HG03039 (cell line): Measurements from ENCODE around the gene CCDC197.
A peak's percentile ranks its signal among the peaks of the same experiment; 100 is the strongest.

ENCODE experiments used
- ATAC-seq: cut with Tn5 transposase; IDR thresholded peaks from one replicate; pipeline ENCODE4 v1.9.1; 2021; ENCODE audit warnings: mild to moderate bottlenecking, moderate library complexity; ENCODE audit not compliant: unreplicated experiment

CCDC197 gene

DNA sequence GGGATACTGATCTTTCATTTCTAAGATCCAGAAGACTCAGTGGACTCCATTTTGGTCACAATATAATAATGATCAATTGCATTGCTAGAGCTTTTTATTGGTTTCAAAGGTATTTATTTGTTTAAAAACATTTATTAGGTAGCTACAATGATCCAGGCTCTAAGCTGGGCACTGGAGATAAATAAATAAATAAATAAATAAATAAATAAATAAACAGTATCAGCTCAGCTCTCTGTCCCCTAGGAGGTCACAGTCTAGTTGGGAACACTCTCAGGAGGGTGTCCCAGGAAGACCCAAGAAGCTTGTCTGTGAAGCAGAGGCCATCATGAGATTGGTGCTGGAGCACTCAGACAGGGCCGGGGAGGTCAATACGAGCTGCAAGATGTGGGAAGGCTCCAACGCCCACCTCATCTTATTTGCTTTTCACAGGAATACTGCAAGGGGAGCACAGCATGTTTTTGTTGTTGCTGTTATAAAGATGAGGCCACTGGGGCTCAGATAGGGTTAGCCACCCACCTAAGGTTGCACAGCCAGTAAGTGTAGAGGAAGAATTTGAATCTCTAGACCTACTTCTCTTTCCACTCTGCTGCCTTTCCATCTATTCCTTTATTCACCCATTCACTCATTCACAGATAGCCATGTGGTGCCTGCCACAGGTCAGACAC lies 36.2 kb upstream of the CCDC197 start:
- ATAC-seq: no peak

DNA sequence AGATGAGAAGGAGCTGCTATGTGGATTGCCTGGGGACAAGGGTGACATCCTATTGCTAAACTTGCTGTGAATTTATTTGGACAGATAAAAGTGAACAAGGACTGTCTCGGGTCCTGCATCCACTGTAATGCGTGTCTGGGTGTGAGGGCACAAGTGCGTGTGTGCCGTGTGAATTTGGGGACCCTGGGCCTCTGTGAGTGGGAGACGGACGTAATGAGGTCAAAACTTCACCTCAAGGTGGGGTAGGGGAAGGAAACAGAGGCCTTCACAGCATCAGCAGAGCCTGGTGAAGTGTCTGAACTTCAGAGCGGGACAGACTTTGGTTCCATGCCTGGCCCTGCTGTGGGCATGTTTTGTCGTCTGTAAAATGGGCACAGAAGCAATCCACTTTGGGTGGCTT lies 35.5 kb upstream of the CCDC197 start:
- ATAC-seq: no peak

DNA sequence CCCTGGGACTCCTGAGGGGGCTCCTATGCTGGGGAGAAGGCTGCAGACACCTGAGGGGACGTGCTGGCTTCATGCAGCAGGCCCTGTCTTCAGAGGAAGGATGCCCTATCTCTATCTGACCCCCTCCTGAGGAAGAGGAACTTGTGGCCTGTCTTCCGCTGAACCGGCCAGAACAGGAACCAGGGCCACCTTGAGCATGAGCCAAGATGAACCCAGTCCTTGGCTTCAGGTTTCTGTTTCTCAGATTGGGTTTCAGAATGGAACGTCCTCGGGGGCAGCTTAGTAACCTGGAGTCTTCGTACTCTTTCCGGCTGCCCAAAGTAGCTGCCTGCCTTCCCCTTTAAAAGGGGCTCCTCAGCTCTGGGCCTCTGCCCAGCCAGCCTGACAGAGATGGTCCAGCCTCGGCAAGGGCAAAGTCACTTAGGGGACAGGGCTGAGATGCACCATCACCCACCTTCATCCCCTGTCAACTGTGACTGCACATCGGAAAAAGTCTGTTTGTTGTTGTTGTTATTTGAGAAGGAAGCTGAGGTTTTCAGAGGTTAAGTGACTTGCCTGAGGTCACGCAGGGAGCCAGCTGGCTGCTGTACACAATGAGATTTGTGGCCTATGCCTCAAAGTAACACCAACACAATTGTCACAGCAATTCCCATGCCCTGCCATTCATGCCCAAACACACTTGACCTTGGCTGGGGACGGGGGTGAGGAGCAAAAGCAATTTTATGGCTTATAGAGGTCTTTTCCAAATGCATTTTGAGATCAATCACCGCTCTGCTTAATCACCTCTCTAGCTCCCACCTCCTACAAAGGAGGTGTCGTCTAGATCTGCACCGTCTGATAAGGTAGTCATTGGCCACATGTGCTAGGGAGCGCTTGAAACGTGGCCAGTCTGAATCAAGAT lies 34.1 kb upstream of the CCDC197 start:
- peak; percentile 36 for ATAC-seq

DNA sequence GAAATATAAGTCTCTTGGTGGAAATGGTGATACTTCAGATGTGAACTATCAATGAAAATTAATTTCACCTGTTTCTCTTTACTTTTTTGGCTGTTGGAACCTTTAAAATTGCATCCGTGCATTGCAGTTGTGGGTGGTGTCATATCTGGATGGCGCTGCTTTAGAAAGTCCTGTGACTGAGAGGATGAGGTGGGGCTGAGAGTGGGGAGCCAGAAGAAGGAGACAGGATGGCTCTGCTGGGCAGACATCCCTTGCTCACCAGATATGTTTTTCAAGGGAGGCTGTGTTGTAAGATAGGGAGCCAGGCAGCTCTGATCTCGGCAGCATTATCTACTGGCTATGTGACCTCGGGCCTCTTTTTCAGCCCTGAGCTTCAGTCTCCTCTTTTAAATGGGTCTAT lies 33.4 kb upstream of the CCDC197 start:
- no peak for ATAC-seq

DNA sequence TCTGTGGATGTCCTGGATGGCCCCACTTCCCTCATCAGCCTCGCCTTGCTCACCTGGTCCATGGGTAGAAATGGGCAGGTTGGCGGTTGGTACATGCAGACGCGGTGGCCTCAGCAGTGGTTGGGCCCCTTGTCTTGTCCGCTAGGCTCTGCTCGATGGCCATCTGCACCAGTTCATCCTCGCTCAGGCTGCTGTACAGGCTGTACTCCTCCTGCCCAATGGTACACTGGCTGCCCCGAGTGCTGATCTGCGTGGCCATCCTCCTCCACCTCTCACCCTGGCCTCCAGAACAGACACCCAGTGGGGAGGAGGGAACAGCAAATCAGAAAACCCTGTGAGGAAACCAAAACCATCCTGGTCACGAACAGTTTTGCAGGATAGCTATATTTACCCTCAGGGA lies 32.8 kb upstream of the CCDC197 start:
- no peak for ATAC-seq

DNA sequence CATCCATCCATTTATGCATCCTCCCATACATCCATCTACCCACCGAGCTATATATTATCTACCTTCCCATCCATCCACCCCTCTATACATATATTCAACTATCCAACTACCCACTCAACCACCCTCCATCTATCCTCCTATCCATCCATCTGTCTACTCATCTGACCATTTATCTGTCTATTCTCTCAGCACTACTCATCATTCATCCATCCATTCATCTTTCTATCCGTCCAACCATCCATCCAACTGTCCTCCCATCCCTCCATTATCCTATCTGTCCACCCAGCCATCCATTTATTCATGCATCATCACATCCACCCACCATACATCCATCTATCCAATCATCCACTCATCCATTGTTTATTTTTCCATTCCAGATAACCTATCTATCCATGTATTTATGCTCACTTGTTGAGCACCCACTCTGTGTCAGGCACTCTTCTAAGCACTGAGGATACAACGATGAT lies 32.2 kb upstream of the CCDC197 start:
- no peak for ATAC-seq

DNA sequence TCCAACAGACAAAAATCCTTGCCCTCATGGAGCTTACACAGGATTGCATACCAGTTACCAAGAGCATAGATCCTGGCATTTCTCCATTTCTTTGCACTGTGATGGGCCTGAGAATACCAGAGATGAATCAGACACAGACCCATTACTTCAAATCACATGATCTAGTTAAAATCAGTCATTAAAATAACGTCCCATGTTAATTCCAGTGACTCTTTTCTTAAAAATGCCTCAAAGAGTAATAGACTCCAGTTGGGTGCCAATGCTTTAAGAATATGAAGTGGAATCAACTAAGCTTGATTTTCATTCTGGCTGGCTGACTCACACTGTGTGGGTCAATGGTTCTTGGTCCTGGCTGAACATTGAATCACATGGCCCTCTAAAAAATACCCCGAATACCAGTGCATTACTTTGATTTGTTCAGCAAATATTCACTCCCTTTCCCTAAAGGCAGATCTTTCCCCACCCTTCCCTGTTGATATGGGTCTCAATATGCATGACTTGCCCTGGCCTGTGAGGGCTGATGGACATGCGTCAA lies 31.7 kb upstream of the CCDC197 start:
- no peak for ATAC-seq

DNA sequence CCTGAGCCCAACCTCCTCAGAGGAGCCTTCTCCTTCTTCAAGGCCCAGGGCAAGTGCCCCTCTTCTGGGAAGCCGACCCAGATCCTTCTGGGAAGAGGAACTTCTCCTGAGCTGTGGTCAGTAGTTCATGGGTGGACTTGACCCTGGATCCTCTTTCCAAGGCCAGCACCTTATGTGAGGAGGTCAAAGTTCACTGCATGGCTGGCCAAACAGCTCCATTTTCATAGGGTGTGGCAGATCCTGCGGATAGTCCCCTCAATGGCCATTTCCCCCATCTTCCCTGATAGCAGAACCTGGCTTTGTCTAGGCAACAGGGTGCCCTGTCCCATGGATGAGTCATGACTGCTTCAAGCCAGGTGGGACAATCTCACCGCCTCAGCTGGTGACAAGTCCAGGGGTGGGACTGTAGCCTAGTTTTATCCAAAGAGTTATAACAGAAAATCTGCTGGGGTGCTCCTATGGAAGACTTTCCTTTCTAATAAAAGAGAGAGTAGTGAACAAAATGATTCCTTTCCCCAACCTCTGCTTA lies 31.1 kb upstream of the CCDC197 start:
- no peak for ATAC-seq

DNA sequence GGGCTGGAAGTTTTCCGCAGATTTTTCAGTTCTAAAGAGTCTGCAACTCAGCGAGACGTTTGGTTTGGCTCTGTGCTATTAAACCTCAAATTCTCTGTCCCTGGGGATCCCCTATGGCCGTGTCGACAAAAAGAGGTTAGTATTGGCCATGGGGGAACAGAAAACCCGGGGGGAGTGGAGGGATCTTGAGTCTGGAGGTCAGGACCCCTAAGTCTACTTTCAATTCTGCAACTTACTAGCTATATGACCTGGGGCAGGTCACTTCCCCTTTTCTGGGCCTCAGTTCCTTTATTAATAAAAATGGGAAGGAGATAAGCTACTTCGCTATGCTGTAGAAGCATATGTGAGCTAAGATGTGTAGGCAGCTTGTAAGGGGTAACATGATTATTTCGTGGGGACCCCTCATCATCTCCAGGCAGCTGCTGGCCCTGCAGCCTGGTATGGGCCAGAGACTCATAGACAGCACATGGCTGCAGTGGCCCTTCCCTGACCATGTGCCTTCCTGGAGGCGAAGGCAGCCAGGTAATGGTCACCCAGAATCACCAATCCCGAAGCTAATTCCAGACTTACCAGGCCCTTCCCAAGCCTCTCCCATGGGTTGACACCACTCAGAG lies 29.4 kb upstream of the CCDC197 start:
- ATAC-seq: peak; percentile 27

DNA sequence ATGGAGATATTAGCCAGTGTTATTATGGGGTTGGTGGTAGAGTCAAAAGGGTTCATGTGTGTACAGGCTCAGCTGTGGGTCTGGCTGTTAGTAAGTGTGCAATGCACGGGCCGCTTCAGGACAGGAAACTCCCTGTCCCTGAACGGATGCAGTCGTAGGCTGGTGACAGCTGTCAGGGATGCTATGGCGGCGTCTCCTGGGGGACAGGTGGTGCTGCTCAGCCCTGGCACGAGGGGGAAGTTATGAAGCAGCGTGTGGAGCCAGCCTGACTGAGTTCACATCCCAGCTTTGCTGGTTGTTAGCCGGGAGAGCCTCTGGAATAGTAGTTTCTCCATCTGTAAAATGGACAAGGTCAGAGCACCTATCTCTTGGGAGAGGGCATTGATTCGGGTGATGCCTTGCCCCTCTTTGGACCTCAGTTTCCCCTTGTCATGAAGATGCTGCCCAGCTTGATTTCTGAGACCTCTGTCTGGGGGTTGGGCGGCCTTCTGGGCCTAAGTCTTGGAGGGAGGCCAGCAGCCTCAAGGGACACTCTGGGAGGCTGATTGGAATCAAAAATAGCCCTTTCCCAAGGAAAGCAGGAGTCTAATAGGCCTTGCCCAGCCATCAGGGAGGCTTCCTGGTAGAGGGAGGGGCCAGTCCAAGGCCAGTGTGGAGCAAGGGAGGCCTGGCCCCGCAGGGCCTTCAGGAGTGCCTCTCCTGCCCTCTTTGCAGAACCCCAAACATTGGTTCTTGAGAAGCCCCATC lies 27.8 kb upstream of the CCDC197 start:
- ATAC-seq: no peak

DNA sequence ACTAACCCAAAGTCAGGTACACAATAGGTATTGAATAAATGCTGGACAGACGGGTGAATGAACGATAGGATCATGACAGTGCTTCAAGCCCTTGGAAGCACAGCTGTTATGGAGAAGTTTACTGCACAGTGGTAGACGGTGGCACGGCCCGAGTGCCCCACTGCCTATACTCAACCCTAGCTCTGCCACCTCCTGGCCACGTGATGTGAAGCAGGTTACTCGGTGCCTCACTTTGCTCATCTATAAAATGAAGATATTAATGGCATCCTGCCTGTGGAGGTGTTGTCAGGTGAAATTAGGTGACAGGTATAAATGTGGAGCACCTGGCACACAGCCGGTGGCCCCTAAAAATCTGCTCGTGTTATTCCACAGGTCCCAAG lies 26.5 kb upstream of the CCDC197 start:
- ATAC-seq: no peak

DNA sequence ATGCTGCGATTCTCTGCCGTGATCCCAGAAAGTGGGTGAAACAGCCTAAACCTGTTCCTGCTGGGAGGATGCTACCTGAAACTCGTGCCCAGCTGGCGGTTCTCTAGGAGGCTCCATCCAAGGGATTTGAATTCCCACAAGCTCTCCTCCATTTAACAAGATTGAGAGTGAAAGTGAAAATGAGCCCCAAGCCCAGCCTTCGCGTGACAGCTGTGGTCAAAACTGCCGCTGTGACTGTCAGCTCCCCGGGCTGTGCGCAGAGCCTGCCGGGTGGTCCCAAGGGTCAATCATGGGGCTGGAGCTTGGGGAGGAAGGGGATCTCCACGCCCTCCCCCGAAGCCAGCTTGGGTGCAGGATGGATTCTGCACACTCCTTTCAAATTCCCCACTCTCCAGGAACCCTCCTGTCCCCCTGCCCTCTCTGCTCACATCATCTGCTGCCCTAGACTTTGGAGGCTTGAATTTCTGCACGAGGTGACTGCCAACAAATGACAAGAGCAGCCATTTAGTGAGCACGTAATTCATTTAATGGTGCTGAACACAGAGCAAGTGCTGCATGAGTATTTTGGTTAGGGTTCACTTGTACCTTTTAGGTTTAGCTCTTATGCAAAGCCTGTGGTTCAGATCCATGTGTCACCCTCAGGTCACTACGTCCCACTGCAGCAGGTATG lies 26.0 kb upstream of the CCDC197 start:
- no peak for ATAC-seq

DNA sequence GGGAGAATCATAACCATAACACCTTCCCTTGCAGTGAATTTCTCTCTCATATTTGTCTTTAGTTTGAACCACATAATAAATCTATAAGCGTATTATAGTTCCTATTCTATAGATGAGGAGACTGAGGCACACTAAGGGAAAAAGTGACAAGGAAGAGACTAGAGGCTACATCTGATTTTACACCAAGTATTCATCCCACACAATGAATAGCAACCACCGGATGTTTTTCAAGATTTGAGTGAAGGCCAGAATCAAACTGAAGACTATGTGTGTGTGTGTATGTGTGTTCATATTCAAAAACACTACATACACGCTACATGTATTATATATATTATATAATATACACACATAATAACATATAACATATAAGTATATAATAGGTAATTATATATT lies 25.5 kb upstream of the CCDC197 start:
- ATAC-seq: no peak

DNA sequence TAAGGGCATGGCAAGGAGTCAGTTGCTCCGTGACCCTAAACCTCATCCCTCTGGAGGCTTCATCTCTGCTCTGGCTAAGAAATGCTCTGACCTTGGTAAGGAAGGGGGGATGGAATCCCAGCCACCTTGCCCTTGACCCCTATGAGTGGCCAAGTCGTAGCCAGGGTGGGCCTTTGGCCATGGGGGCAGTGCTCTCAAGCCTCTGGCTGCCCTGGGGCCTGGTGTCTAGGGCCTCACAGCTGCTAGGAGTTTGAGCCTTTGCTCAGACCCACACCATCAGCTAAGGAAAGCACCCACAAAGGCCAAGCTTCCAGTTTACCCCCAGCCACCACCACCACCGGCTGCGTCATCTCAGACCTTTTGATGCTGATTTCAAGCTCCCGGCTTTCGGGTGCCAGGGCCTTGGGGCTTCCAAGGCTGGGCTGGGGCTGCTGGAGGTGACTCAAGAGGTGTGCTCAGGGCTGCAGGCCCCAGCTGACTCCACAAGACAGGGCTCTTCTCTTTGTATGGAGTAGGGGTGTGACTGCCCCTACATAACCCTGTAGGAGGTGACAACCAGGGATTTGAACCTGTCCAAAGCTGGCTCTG lies 24.4 kb upstream of the CCDC197 start:
- no peak for ATAC-seq

DNA sequence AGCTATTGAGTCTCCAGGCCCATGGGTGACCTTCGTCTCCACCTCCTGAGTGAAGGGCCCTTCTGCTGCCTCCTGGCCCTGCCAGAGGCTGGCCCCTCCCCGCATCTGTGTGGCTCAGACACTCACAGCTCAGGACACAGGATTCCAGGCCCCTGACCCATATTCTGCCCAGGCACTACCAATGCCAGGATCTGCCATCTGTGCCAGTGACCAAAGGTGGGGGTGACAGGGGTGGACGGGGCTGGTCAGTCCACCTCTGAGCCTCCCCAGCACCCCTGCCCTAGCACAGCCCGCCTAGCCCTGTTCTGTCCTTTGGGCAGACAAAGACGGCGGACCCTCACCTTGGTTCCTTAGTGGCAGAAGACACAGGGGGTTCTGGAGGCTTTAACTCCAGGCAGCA lies 23.5 kb upstream of the CCDC197 start:
- no peak for ATAC-seq

DNA sequence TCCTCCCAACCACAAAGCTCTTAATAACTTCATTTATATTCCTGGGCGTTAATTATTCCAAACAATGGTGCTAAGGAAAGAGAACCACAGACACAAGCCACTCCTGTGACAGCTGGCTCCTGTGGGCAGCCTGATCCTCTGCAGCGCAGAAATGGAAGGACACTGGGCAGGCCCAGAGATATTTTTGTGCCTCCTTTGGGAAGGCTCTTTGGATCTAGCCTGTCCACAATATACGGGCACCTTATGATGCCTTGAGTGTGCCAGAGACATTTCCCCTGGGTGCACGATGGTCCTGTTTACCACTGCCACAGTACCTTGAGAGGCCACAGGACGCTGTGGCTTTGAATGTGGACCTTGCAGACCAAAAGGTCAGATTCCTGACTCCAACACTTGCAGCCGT lies 22.8 kb upstream of the CCDC197 start:
- ATAC-seq: no peak

DNA sequence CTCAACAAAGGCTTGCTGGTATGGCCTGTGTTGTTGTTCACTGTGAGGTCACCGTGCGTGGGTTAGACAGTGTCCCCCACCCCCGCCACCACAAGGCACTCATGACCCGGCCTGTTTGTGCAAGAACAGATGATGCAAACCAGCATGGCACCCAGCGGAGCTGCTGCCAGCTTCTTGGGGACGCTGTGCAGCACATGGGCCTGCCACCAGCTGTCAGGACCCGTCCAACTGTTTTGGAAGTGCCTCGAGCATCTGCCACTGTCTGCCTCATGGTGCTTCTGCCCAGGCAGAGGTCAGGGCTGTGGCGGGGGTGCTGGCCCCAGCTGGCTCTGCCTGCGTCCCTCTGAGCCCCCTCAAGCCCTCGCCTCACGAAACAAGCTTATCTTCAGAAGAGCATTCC lies 22.3 kb upstream of the CCDC197 start:
- no peak for ATAC-seq

DNA sequence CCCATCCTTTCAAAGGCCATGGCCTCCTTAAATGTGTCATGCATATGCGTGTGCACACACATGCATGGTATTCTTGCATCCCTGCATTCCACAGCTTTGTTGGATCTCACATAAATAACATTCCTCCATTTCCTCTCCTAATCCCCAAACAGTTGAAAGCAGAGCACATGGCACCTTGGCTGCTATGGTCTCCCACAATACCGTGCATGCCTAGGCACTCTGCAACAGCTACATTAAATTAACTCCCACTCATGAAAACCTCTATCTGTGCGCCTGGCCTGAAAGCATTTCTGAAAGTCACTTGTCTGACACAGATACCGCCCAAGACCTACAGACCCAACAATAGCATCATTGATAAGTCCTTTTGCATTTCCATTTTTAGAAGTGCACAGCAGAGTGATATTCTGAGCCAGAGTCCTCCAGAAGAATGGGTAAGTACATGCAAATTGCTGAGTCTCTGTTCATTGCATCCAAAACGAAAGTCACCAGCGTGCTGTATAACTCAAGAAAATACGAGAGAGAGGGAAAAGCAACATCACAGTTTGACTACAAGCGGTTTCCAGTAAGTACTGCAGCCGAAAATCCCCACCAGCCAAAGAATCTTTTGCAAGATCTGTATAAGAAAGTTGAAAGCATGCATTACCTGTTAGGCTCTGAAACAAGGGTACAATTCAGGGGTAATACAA lies 21.2 kb upstream of the CCDC197 start:
- ATAC-seq: peak; percentile 63

DNA sequence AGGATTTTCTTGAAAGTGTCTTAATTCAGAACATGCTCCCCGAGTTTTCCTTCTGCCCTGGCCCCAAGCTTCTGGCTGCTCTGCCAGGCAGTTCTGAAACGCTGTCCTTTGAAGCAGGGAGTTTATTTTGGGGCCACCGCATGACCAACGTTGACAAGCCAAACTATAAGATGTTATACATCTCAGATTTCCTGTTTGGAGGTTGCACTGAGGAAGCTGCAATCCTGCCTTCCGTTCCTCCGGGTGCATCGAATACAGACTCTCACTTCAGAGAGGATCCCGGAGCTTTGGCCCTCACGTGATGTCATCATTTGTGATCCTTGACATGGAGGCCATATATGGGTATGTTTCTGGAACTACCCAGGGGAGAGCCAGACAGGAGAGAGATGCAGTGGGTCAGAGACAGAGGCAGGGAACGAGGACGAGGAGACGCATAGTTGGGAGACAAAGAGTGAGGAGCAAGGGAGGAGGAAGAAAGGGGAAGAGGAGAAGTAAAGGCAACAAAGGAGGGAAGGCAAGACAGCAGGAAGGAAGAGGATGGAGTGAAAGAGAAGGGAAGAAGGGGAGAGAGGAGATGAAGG lies 20.5 kb upstream of the CCDC197 start, which contains the start of gene ASB2:
TSS of gene ASB2 (minus strand) at position 94 of the 581 bp plus-strand sequence. CDS start 12,031 bp downstream, outside the sequence.
- peak; percentile 12 for ATAC-seq
